ENCODE measurements around the gene SDE2.

DNA sequence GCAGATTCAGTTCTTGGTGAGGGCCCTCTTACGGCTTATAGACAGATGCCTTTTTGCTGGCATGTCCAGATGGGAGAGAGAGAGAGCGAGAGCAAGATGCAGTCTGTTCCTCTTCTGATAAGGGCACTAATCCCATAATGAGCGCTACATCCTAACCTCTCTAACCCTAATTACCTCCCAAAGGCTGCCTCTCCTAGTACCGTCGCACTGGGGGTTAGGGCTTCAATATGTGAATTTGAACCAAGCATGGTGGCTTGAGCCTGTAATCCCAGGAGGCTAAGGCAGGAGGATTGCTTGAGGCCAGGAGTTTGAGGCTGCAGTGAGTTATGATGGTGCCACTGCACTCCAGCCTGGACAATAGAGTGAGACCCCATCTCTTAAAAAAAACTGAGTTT lies 10.5 kb upstream of the SDE2 start:
- TF ChIP-seq, protein P1, sequence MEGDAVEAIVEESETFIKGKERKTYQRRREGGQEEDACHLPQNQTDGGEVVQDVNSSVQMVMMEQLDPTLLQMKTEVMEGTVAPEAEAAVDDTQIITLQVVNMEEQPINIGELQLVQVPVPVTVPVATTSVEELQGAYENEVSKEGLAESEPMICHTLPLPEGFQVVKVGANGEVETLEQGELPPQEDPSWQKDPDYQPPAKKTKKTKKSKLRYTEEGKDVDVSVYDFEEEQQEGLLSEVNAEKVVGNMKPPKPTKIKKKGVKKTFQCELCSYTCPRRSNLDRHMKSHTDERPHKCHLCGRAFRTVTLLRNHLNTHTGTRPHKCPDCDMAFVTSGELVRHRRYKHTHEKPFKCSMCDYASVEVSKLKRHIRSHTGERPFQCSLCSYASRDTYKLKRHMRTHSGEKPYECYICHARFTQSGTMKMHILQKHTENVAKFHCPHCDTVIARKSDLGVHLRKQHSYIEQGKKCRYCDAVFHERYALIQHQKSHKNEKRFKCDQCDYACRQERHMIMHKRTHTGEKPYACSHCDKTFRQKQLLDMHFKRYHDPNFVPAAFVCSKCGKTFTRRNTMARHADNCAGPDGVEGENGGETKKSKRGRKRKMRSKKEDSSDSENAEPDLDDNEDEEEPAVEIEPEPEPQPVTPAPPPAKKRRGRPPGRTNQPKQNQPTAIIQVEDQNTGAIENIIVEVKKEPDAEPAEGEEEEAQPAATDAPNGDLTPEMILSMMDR (IDR thresholded peaks at IDR 0.05) = no peak
- TF ChIP-seq POLR2A (IDR thresholded peaks at IDR 0.05) = no peak
